SKM-1 treated with dmso at 0.1 percent for 144 hours (cell line): ENCODE data around the gene STK38.
A peak's percentile ranks its signal among the peaks of the same experiment; 100 is the strongest.

ENCODE experiments used
- DNase-seq: peaks from one replicate; lab custom pipeline; 2025; ENCODE audit not compliant: unreplicated experiment; lab: John Stamatoyannopoulos, UW

STK38 gene

DNA sequence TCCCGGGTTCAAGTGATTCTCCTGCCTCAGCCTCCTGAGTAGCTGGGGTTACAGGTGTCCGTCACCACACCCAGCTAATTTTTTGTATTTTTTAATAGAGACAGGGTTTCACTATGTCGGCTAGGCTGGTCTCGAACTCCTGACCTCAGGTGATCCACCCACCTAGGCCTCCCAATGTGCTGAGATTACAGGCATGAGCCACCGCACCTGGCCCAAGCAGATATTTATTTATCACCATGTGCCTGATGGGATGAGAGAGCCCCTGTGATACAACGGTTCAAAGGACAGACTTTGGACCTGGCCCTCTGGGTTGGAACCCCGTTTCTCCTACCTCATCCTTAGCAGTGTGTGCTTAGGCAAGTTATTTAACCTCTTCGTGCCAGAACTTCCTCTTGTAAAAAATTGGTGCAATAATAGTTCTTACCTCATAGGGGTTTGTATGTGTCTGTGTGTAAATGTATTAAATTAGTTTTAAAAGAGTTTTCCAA lies 19.2 kb upstream of the STK38 start:
- DNase-seq, result peak; percentile 39

DNA sequence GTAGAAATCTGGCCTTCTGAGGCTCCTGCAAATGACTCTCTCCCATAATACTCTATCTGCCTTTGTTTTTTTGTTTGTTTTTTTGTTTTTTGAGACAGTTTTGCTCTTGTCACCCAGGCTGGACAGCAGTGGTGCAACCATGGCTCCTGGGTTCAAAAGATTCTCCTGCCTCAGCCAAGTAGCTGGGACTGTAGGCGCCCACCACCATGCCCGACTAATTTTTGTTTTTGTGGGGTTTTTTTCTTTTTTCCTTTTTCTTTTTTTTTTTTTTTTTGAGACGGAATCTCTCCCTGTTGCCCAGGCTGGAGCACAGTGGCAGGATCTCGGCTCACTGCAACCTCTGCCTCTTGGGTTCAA lies 16.6 kb upstream of the STK38 start:
- no peak for DNase-seq

DNA sequence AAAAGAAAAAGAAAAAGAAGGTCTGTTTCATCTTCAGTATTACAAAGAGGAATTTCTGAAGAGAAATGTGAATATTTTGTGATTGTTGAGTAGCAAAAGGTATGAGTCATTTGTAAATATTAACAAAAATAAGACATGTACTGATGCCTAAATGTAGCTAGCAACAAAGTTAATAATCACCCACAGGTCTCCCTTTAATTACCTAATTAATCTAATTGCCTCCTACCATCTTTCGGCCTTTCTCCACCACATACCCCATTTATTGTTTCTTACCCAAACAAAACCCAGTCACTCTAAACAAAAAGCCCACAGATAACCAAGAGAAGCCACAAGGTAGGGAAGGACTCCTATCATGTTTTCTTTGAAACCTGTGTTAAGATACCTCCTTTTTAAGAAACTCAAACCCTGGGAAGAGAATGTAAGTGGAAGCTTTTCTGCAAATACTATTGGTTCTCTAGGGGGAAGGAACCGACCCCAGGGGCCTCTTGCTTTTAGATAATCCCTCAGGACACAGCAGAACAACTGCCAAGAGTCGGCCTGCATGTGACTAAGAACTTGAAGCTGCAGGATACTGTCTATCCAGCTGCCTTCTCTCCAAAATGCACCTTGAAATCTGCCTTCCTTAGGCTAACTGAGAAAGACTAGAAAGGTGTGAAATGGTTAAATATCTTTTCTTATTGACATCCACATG lies 16.1 kb upstream of the STK38 start:
- DNase-seq, result no peak

DNA sequence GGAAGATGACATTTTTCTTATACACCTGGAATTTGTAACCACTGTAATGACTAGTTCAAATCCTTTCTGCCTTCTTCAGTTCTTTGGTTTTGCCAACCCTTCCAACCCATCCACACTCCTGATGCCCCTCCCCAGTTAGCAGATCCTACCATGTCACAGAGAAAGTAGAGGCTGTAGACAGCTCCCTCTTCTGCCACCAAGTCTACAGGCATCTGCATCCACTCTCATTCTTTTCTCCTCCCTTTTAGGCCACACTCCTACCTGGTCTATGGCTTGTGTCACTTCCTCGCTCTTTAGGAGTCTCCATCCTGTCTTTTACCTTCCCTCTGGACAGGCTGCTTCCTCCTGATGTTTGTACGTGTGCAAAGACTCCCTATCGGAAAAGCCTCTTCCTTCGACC lies 13.5 kb upstream of the STK38 start:
- no peak for DNase-seq

DNA sequence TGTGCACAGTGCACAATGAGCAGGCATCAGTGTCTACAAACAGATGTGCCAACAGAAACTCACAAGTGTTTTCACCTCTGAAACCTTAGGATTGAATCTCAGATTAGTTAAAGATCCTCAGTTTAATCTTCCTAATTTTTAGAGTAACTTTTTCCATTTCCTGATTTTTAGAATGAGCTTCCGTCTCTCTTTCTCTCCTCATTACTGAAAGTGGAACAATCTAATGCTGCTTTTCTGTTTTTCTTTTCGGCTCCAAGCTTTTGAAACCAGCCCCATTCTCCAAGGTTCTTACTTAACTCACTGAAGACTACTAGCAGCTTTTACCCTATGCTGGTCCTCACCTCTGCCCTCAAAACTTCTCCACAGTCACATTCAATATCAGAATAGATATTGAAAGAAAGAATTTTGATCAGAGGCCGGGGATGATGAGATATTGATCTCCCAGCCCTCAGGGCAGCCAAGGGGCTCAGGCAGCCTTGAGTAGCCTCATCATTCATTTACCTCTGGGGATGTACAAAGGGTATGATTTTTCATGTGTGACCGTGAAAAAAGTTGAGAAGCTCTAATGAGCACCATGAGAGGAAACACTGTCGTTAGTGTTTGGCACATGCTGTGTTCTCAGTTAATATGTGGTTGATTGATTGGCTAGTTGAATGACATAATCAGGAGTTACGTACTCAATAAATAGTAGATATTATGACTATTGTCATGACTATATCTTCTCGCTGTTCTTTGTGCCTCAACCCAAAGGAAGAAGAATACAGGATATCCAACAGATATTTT lies 11.9 kb upstream of the STK38 start:
- DNase-seq, result no peak

DNA sequence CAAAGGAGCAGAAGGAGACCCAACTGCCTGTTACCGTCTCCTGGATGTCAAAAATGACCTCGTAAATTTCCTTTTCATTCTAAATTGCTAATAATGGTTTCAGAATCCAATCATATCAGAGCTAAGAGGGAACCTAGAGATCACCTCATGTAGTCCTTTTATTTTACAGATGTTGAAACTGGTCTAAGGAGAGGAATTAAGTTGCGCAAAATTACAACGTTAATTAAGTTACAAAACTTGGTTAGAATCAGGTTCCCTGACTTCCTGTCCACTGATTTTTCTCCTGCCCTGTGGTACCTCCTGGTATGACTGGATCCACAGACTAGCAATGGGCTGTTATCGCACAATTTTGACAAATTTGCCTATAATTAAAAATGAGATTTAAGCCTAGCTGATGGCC lies 9.0 kb upstream of the STK38 start:
- peak; percentile 29 for DNase-seq

DNA sequence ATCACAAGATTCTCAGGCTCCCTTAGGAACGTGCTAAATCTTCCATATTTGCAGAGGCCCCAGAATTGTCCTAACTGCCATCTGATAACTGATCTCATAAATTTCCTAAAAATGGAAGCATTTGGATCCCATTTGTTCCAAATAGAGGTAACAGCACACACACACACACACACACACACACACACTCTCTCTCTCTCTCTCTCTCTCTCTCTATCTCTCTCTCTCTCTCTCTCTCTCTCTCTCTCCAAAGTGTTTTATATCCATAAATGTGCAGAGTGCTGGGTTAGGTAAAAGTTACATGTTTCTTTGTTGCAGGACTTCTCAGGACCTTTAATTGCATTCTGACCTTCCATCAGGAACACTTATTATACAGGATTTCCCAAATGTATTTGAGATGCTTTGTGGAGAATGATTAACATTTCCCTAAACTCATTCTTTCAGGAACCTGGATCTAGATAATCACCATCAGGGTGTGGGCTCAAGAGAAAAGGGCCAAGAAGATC lies 8.5 kb upstream of the STK38 start:
- no peak for DNase-seq

DNA sequence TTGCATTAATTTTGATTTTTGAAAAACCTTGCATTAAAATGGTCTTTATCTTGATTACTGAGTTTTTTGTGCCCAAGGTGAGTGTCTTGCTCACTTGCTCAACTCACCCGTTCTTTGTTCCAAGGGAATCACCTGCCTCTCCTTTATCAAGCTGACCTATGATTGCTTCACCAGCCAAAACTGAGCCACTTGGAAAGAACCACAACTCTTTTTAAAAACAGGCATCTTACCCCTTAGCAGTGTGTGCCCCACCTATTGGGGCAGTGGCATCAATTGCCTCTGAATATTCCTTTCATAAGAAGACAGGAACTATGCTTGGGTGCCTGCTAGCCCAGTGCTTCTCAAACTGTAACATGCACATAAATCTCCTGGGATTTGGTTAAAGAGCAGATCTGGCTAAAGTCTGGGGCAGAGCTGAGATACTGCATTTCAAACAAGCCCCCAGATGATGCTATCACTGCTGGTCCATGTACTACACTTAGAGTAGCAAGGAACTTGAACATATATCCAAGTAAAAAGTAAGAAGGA lies 3.3 kb upstream of the STK38 start:
- no peak for DNase-seq

DNA sequence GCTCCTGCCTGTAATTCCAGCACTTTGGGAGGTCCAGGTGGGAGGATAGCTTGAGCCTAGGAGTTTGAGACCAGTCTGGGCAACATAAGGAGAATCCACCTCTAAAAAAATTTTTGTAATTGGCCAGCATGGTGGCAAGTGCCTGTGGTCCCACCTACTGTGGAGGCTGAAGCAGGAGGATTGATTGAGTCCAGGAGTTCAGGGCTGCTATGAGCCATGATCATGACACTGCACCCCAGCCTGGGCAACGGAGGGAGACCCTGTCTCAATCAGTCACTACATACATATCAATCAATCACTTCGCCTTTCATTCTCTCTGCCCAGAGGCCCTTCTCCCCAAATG lies 1.1 kb upstream of the STK38 start:
- no peak for DNase-seq

DNA sequence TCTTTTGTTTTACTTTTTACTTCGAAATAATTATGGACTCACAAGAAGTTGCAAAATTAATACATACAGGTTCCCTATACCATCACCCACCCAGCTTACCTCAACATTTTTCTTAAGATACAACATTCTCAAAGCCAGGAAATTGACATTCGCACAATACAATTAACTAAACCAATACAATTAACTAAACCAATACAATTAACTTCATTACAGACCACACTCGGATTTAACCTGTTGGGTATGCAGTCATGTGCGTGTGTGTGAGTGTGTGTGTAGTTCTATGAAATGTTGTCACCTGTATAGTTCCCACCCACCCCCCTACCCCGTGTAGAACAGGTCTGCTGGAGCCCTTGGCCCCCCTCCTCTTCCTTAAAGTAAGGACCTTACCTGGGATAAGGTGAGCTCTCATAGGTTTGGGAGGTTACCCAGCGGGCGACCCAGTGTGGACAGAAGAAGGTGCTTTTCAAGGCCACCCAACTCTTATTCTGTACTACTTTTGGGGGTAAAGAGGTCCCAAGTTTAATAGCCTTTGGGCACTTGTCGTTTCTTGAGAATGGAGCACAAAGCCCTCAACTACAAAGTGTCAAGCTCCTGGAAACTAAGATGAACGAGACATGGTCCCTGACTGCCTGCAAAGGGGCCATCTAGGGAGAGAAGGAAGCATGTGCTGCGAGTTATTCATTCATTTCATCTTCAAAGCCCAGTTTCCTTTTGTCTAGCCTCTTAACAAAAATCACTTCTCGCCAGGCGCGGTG lies 544 bp upstream of the STK38 start:
- no peak for DNase-seq

DNA sequence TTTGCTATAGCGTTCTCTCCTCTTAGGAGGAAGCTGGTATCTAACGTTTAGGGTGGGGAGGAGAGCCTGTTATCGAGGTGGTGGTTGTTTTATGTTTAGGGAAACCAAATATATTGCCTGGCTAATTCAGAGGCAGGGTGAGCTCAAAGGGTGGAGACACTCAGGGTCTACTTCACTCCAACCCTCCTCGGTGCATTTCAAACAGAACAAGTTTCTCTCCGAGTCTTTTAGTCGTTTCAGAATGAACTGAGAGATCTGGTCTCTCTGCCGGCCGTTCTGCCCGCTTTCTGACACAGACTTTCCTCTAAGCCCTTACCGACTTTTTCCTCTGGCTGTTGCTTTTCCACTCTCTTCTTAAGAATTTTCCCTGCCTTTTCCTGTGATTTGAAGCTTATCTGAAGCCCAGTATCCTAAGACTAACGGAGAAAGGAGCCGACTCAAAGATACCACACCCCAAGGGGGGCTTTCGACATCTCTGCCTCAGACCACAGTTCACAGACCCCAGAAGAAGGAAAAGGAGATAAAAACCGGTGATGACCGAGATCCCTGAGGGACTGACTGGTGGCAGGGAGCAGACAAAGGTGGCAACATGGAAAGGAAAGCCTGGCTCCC lies 865 bp downstream of the STK38 start:
- no peak for DNase-seq

DNA sequence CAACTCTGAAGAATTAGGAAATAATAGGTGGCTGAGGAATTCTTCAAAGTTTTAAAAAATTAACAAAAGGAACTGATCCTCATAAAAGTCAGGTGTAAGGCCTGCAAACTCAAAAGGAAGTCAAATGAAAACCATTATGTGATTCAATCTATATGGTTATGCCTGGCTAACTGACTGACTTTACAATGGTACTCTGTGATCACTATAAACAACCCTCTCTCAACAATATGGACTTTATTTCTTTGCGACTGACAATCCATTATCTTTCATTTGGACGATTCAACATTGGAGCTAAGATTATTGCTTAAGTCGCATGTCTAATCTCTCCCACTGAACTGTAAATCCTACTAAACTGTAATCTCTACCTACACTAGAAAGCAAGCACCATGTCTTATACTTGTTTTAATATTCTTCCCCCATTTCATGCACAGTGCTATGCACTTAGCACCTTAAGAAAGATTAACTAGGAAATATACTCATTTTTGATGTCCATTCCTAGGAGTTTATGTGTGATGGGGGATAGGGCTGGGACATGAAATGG lies 1.4 kb downstream of the STK38 start:
- DNase-seq, result no peak

DNA sequence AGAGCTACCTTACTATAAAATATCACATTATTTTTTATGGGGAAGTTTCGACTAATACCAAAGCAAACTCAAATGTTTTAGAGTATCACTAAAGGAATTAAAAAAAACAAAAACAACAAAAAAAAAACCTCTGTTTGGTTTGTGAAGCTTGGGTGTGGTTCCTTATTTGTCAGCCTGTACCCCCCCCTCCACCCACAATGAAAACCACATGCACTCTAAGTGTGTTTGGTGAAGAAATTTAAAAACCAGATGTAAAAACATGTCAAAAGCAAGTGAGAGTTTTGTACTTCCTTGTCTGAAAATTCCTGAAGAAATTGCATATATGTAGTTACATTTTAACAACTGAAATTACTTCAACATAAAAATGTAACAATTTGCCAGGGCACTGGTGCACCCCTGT lies 3.1 kb downstream of the STK38 start:
- DNase-seq, result peak; percentile 15

DNA sequence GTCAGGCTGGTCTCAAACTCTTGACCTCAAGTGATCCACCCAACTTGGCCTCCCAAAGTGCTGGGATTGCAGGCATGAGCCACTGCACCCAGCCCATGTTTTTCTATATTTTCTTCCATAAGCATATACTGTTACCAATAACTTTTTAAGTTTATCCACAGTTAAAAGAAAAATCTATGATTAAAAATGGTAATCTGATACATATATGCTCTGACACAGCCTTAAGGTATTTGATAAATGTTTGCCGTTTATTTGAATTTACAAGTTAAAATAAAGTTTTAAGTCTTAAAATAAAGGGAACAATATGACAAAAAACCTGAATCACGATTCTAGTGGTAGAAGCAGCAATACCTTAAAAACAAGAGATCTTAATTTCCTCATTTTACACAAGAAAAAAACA lies 5.2 kb downstream of the STK38 start:
- no peak for DNase-seq

DNA sequence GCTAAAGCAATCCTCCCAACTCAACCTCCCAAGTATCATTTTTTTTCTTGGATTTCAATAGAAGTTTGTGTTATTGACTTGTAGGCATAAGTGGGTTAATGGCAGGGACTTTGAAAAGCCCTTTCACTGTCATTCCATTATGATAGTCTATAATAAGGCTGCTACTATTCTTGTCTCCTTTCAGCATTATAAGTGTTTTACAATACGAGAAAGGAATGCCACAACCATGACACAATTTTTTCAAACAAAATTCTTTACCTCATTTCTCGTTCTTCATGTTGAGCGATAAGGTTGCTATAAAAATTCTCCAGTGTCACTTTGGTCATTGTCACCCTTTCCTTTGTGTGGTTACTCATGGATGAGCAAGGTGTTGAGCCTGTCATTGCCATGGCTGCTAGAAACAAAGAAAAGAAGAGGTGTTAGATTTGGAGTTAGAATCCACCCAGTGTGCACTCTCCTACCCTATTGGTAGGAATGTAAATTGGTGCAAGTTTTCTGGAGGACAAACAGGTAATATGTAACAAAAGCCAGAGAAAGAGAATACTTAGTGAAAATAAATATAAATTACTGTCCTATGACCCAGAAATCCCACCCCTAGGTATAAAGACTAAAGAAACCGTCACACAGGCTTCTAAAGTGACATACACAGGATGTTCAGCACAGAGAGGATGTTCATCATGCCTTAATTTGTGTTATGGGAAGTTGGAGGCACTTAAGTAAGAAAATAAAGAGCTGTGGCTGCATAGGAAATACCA lies 7.3 kb downstream of the STK38 start:
- DNase-seq, result no peak

DNA sequence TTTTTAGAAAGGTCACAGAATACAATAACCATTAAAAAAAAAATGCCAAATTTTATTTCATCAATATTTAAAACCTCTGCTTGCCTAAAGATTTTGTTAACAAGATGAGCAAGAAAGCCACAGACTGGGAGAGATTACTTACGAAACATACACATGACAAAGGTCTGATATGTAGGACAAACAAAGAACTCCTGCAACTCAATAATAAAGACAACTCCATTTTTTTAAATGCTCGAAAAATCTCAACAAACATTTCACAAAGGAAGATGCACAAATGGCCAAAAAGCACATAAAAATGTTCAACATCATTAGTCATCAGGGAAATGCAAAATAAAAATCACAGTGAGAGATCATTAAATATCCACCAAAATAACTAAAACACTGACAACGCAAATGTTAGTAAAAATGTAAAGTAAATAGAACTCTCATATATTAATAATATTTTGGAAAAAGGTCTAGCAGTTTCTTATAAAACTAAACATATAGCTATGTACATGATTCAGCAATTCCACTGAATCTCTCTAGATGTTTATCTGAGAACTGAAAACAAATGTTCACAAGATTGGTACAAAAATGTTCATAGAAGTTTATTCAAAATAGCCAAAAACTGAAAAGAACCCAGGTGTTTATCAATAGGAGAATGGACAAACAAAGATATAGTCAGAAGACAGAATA lies 10.3 kb downstream of the STK38 start:
- DNase-seq, result no peak

DNA sequence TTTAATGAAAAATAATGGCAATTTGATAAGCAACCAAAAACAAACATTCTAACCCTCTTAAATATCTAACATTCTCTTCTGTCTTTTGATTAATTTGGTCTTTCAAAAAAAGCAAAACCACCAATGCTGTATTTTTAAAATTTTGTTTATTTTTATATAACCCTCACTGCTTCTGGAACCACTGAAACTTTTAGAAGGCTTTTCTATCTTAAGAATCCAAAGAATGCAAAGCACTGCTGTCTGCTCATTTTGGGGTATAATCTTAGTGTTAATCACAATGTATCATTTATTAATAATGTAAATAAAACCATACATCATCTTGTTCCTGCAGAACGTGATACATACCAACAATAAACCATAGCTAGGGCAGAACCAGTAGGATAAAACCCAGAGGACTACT lies 14.0 kb downstream of the STK38 start:
- DNase-seq, result no peak

DNA sequence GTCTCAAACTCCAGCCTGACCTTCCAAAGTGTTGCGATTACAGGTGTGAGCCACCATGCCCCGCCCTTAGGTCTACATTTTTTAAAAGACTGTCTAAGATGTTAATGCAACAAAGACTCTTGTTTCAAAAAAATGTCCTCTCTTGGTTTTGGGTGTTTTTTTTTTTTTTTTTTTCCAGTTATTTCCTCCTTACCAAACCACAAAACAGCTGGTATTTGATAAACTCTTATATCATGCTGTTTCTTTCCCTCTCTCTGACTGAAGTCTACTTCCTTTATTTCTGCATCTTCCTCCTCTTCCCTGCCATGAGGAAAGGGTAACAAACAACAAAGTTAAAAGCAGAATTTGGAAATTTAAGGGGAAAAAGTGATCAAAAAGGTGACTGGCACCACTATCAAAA lies 21.2 kb downstream of the STK38 start:
- no peak for DNase-seq

DNA sequence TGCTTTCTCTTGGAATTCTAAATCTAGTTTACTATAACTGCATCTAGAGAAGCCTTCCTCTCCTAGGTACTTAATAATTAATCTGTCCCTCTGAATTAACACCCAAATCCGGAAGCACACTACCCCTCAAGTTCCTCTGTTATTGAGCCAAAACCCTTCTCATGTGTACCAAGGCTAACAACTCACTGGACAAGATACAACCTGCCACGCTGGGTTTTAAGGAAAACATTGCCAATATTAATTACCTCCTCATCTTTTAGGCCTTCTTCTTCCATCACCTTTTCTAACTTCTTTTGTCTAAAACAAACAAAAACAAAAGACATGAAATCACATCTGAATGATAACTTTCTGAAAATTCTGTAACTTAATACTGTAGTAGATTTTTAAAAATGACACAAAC lies 21.9 kb downstream of the STK38 start:
- DNase-seq, result no peak

DNA sequence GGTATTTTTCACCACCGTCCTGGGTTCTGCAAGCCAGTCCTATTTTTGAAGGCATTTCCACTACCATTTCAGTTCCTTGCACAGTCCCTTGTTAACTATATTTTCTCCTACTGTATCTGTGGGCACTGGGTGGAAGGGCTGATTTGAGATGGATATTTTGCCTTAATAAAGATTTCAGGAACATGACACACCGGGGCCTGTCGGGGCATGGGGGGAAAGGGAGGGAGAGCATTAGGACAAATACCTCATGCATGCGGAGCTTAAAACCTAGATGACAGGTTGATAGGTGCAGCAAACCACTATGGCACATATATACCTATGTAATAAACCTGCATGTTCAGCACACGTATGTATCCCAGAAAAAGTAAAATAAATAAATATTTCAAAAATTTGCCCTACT lies 22.4 kb downstream of the STK38 start:
- no peak for DNase-seq
